WI38 (cell line): ENCODE measurements around the gene ADCY7.

Experiments
- H3K4me3 ChIP-seq: 2 replicates; pipeline ENCODE4 v1.5.1; 2011; ENCODE audit warnings: low read depth, mild to moderate bottlenecking, control low read depth, low read length
- TF ChIP-seq, protein P1 (sequence below): IDR thresholded peaks from 2 replicates; pipeline ENCODE4 v1.5.1; 2012; ENCODE audit warnings: low read depth, mild to moderate bottlenecking, control low read depth, low read length

ADCY7 gene

DNA sequence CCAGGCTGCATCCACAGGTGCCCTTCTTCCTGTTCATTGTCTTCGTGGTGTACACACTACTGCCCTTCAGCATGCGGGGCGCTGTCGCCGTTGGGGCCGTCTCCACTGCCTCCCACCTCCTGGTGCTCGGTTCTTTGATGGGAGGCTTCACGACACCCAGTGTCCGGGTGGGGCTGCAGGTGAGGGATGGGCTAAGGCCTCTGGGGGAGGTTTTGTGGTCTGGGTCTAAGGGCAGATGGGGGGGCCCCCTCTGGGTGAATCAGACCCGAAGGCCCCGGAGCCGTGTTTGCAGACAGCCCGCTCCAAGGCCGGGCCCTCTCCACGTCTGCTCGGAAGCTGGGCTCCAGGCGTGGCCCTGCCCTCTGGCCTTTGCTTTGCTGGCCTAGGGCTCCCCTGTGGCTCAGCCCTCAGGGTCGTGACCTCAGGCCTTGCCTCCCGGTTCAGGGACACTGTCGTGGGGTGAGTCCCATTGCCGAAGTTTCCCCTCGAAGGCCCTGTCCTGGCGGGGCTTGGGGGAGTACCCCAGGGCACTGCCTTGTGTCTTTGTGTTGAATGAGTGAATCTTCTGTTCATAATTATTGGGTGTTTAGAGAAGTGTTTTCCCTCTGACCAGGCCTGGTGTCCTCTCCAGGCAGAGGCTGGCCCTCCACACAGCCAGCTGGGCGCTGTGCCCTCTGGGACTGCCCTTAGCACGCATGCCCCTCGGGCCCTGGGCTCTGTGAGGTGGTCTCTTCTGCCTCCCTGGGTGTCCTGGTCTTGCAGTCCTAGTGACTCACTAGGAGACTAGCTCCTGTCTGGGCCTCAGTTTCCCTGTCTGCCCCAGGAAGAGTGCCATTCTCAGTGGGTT is 25.6 kb downstream of the ADCY7 start:
- no peak overlapping the region for H3K4me3 ChIP-seq
- TF ChIP-seq, protein P1, sequence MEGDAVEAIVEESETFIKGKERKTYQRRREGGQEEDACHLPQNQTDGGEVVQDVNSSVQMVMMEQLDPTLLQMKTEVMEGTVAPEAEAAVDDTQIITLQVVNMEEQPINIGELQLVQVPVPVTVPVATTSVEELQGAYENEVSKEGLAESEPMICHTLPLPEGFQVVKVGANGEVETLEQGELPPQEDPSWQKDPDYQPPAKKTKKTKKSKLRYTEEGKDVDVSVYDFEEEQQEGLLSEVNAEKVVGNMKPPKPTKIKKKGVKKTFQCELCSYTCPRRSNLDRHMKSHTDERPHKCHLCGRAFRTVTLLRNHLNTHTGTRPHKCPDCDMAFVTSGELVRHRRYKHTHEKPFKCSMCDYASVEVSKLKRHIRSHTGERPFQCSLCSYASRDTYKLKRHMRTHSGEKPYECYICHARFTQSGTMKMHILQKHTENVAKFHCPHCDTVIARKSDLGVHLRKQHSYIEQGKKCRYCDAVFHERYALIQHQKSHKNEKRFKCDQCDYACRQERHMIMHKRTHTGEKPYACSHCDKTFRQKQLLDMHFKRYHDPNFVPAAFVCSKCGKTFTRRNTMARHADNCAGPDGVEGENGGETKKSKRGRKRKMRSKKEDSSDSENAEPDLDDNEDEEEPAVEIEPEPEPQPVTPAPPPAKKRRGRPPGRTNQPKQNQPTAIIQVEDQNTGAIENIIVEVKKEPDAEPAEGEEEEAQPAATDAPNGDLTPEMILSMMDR = no peak

DNA sequence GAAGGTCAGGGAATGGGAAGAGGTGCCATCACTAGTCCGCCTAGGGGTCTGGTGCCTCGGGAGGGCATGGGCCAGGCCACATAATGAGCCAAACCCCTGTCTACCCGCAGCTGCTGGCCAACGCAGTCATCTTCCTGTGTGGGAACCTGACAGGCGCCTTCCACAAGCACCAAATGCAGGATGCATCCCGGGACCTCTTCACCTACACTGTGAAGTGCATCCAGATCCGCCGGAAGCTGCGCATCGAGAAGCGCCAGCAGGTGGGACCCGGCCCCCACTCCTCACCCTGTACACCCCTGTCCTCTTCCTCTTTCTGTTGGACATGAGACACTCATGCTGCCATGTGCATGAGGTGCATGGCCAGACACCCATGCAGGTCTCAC is 26.2 kb downstream of the ADCY7 start:
- TF ChIP-seq, protein P1 = no peak

GRCh38 chr16:50293041-50293783 is 26.9 kb downstream of the ADCY7 start:
- no peak overlapping the region for H3K4me3 ChIP-seq
- TF ChIP-seq, protein P1 = no peak

More for the DNA sequence above, 26.2 kb downstream of the ADCY7 start:
- no peak overlapping the region for H3K4me3 ChIP-seq

GRCh38 chr16:50293994-50294855 is 27.9 kb downstream of the ADCY7 start:
- no peak overlapping the region for H3K4me3 ChIP-seq
- TF ChIP-seq, protein P1 = no peak

DNA sequence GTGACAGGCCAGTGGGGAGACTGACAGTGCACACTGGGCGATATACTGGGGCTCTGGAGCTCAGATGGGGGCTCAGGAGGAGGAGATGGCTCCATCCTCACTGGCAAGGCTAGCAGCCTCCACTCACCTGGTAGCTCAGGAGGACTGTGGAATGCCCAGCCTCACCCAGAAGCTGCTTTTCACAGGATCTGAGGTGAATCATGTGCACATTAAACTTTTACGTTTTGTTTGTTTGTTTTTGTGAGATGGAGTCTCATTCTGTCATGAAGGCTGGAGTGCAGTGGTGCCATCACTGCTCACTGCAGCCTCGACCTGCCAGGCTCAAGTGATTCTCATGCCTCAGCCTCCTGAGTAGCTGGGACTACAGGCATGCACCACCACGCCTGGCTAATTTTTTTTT is 28.6 kb downstream of the ADCY7 start:
- TF ChIP-seq, protein P1 = no peak
- no peak overlapping the region for H3K4me3 ChIP-seq

GRCh38 chr16:50295541-50296132 is 29.3 kb downstream of the ADCY7 start:
- TF ChIP-seq, protein P1 = no peak
- H3K4me3 ChIP-seq = no peak overlapping the region
